H1 (cell line): ENCODE data around the gene MAN2A1. TPM values are rescaled to one million over a fixed set of nuclear protein-coding genes. Genes with fewer than 3 reads are reported as not detected.

Experiments
- CTCF ChIA-PET: fragments of 300-600 bp; sonication (Branson Sonifier 250); formaldehyde crosslinking; loops from one replicate; lab custom pipeline; 2021; ENCODE audit not compliant: partially characterized antibody; lab: Charles Lee
- POLR2A ChIA-PET: fragments of 300-600 bp; sonication (Branson Sonifier 250); formaldehyde crosslinking; loops from one replicate; lab custom pipeline; 2021; ENCODE audit warnings: inconsistent platforms; ENCODE audit not compliant: partially characterized antibody; lab: Charles Lee
- DNase-seq, 2 experiments: peaks; one replicate each; pipeline versions ENCODE4 v3.0.0 to v3.0.0-alpha.2; 2010 to 2022; ENCODE audit warnings: low spot score in 2 of 2, low read depth in 1 of 2, mixed read lengths in 1 of 2
- FAIRE-seq: peaks from 2 replicates; lab custom pipeline; 2011; peaks lifted over from hg19 to GRCh38; lab: Jason Lieb, UNC
- H2AFZ ChIP-seq: 2 replicates; pipeline ENCODE4 v1.8.1; 2012; ENCODE audit warnings: low read length, inconsistent platforms
- H2AK5ac ChIP-seq: 2 replicates; pipeline ENCODE4 v1.6.1; 2013; ENCODE audit warnings: low read depth, low read length
- H2BK120ac ChIP-seq: replicated peaks from 2 replicates; pipeline ENCODE3; 2013; ENCODE audit warnings: low read depth, low read length, inconsistent platforms
- H2BK12ac ChIP-seq: 2 replicates; pipeline ENCODE4 v1.6.1; 2013; ENCODE audit warnings: low read depth, low read length
- H2BK15ac ChIP-seq: 2 replicates; pipeline ENCODE4 v1.6.1; 2013; ENCODE audit warnings: low read length
- H2BK20ac ChIP-seq: 2 replicates; pipeline ENCODE4 v1.6.1; 2013; ENCODE audit warnings: low read length
- H2BK5ac ChIP-seq: 2 replicates; pipeline ENCODE4 v1.6.1; 2013; ENCODE audit warnings: low read depth, low read length
- H3K14ac ChIP-seq: 2 replicates; pipeline ENCODE4 v1.6.1; 2013; ENCODE audit warnings: inconsistent platforms; ENCODE audit not compliant: insufficient read length
- H3K18ac ChIP-seq: 2 replicates; pipeline ENCODE4 v1.6.1; 2013; ENCODE audit warnings: low read length; ENCODE audit errors: extremely low read depth
- H3K23ac ChIP-seq: 2 replicates; pipeline ENCODE4 v1.6.1; 2013; ENCODE audit warnings: inconsistent platforms; ENCODE audit not compliant: insufficient read length
- H3K23me2 ChIP-seq: 2 replicates; pipeline ENCODE4 v1.6.1; 2013; ENCODE audit warnings: low read depth, low read length
- H3K27ac ChIP-seq: 2 replicates; pipeline ENCODE4 v1.6.1; 2011; ENCODE audit warnings: low read depth, low read length, inconsistent platforms
- H3K27me3 ChIP-seq, 4 experiments: replicated peaks in 1 of 4; 1 replicate in 1 of 4; 2 replicates in 3 of 4; pipeline versions ENCODE4 v1.6.1 to v1.8.1; 2011 to 2013; ENCODE audit warnings: low read length in 3 of 4, mild to moderate bottlenecking in 3 of 4, inconsistent platforms in 2 of 4, mixed read lengths in 2 of 4, moderate library complexity in 1 of 4; ENCODE audit not compliant: control insufficient read depth in 3 of 4, insufficient read depth in 3 of 4; ENCODE audit errors: extremely low read depth in 1 of 4
- H3K36me3 ChIP-seq, 4 experiments: 2 replicates each; pipeline versions ENCODE4 v1.6.1 to v1.8.1; 2011 to 2013; ENCODE audit warnings: mild to moderate bottlenecking in 4 of 4, low read length in 3 of 4, moderate library complexity in 2 of 4, control low read depth in 1 of 4, inconsistent platforms in 1 of 4; ENCODE audit not compliant: insufficient read depth in 4 of 4, control insufficient read depth in 2 of 4
- H3K4ac ChIP-seq: replicated peaks from 2 replicates; pipeline ENCODE3; 2013; ENCODE audit warnings: low read length, low read depth, mixed read lengths, inconsistent platforms; ENCODE audit not compliant: insufficient read length
- H3K4me1 ChIP-seq, 4 experiments: replicated peaks in 1 of 4; 1 replicate in 1 of 4; 2 replicates in 3 of 4; pipeline versions ENCODE4 v1.6.1 to v1.8.1; 2011 to 2013; ENCODE audit warnings: low read length in 3 of 4, inconsistent platforms in 2 of 4, mixed read lengths in 1 of 4; ENCODE audit not compliant: insufficient read depth in 4 of 4, control insufficient read depth in 3 of 4
- H3K4me2 ChIP-seq, 2 experiments: 2 replicates each; pipeline versions ENCODE4 v1.6.1 to v1.8.1; 2011 to 2013; ENCODE audit warnings: low read depth in 2 of 2, low read length in 2 of 2, control low read depth in 1 of 2, inconsistent platforms in 1 of 2, mild to moderate bottlenecking in 1 of 2; ENCODE audit not compliant: insufficient read depth in 1 of 2
- H3K4me3 ChIP-seq, 4 experiments: fragments of 200-600, 300-600 bp in 1 of 4; sonication (generic), shearing (Covaris generic), sonication (Bioruptor Twin) in 1 of 4; 2 replicates each; pipeline versions ENCODE4 v1.5.1 to v1.8.1; 2011 to 2016; ENCODE audit warnings: low read length in 4 of 4, low read depth in 3 of 4, control low read depth in 2 of 4, inconsistent platforms in 2 of 4, mild to moderate bottlenecking in 2 of 4, mixed read lengths in 1 of 4, moderate library complexity in 1 of 4; ENCODE audit not compliant: insufficient read depth in 2 of 4; ENCODE audit errors: extremely low read depth in 1 of 4
- H3K56ac ChIP-seq: replicated peaks from 2 replicates; pipeline ENCODE3; 2013; ENCODE audit warnings: low read depth, mild to moderate bottlenecking, mixed read lengths, low read length, inconsistent platforms; ENCODE audit not compliant: insufficient read length
- H3K79me1 ChIP-seq: 2 replicates; pipeline ENCODE4 v1.6.1; 2013; ENCODE audit warnings: low read depth, low read length, control low read depth
- H3K79me2 ChIP-seq, 2 experiments: 2 replicates each; pipeline versions ENCODE4 v1.6.1 to v1.8.1; 2012 to 2013; ENCODE audit warnings: low read length in 2 of 2, mild to moderate bottlenecking in 2 of 2, inconsistent platforms in 1 of 2; ENCODE audit not compliant: insufficient read depth in 2 of 2, control insufficient read depth in 1 of 2
- H3K9ac ChIP-seq, 4 experiments: replicated peaks in 1 of 4; 1 replicate in 1 of 4; 2 replicates in 3 of 4; pipeline versions ENCODE4 v1.6.1 to v1.8.1; 2011 to 2013; ENCODE audit warnings: low read depth in 3 of 4, low read length in 3 of 4, control low read depth in 2 of 4, mild to moderate bottlenecking in 2 of 4, moderate library complexity in 2 of 4, inconsistent platforms in 1 of 4; ENCODE audit errors: extremely low read depth in 1 of 4
- H3K9me3 ChIP-seq, 2 experiments: 2 replicates each; pipeline versions ENCODE4 v1.6.1 to v1.8.1; 2012 to 2013; ENCODE audit warnings: mild to moderate bottlenecking in 2 of 2, moderate library complexity in 2 of 2, control low read depth in 1 of 2, inconsistent platforms in 1 of 2, low read depth in 1 of 2, low read length in 1 of 2, mixed read lengths in 1 of 2; ENCODE audit not compliant: insufficient read depth in 2 of 2
- H4K20me1 ChIP-seq, 2 experiments: replicated peaks in 1 of 2; 2 replicates each; pipeline versions ENCODE3 to v1.8.1; 2011 to 2013; ENCODE audit warnings: inconsistent platforms in 2 of 2, low read length in 2 of 2, mild to moderate bottlenecking in 1 of 2; ENCODE audit not compliant: insufficient read depth in 2 of 2, control insufficient read depth in 1 of 2
- H4K5ac ChIP-seq: 2 replicates; pipeline ENCODE4 v1.6.1; 2013; ENCODE audit warnings: low read length, low read depth, mixed read lengths, inconsistent platforms; ENCODE audit not compliant: insufficient read length
- H4K8ac ChIP-seq: 2 replicates; pipeline ENCODE4 v1.8.0; 2013; ENCODE audit warnings: mild to moderate bottlenecking, moderate library complexity, low read length, inconsistent platforms; ENCODE audit not compliant: insufficient read depth; ENCODE audit errors: extremely low read depth
- H4K91ac ChIP-seq: replicated peaks from 2 replicates; pipeline ENCODE3; 2013; ENCODE audit warnings: low read length, mixed read lengths, inconsistent platforms; ENCODE audit not compliant: insufficient read length
- POLR2A ChIP-seq, 2 experiments: IDR thresholded peaks; 1 replicate in 1 of 2; 2 replicates in 1 of 2; pipeline ENCODE4 v1.6.1; 2011; ENCODE audit warnings: low read depth in 2 of 2, low read length in 2 of 2, mild to moderate bottlenecking in 2 of 2; ENCODE audit errors: control extremely low read depth in 1 of 2
- YY1 ChIP-seq: IDR thresholded peaks from 2 replicates; pipeline ENCODE4 v1.6.1; 2011; ENCODE audit warnings: low read depth, mild to moderate bottlenecking, low read length
- WGBS, 2 experiments: shearing (Covaris generic) in 1 of 2; methylation state at CpG; one replicate each; pipeline versions ENCODE4 v1.1.6 to v1.1.7; 2013 to 2015; ENCODE audit warnings: low lambda C conversion rate in 2 of 2, mixed read lengths in 2 of 2, inconsistent platforms in 1 of 2, low coverage in 1 of 2, missing lambda C conversion rate in 1 of 2; ENCODE audit not compliant: insufficient replicate concordance in 2 of 2, insufficient coverage in 1 of 2, insufficient read length in 1 of 2; ENCODE audit errors: extremely low coverage in 1 of 2, missing lambda C conversion rate in 1 of 2; 5-methylcytosine and 5-hydroxymethylcytosine counted together
- polyA plus RNA-seq, 7 experiments: library from polyadenylated mRNA; depleted of rRNA in 3 of 7; stranded (reverse) in 5 of 7; unstranded in 2 of 7; fragments of >200 nt in 5 of 7; fragments of 200-250 nt in 2 of 7; gene quantifications; 1 replicate in 5 of 7; 2 replicates in 1 of 7; 4 replicates in 1 of 7; pipeline versions ENCODE4 v1.2.1 to v1.2.3, GENCODE V29; 2011 to 2013; ENCODE audit warnings: missing spikeins in 2 of 7, mixed read lengths in 2 of 7
- total RNA-seq: library from RNA; stranded (reverse); fragmentation: NEBNext Ultra II Directional; extraction: Animal tissue kit (Norgen Biotek cat#: 25700); gene quantifications from 2 replicates; pipeline ENCODE4 v1.2.1, GENCODE V29; 2021

MAN2A1 gene
- total and polyA plus RNA-seq, 2 of the 8 experiments (the other 6 are each of a cell fraction or from before 2014, with no cell fraction given), result 29.1 to 102 TPM

DNA sequence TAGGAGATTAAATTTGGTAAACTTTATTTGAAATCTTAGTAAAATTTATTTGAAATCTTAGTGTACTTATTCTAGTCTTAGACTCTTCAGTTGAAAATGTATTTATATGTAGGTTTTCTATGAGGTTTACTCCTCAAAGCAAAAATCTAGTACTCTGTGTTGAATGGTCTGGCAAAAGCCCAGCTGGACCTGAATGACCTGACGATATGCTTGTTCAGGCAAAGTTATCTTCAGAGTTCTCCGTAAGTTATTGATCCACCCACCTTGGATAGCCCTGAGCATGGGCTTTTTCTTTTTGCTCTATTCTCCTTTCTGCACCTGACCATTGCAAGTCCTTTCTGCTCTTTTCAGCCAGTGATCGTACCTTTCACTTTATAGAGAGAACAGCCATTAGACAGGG is 158.4 kb downstream of the MAN2A1 start:
- Histone ChIP-seq H3K36me3 (peaks cover 0 to 65% (median 25%) of the 10 kb centered on the region in 4 experiments; a peak in 6 of 8 replicates), H4K20me1 (peaks cover 2% of the 10 kb centered on the region in 2 experiments), H3K56ac (no peak overlapping the region), H3K9ac (no peak overlapping the region), H4K5ac (no peak overlapping the region), H3K18ac (no peak overlapping the region), H3K4ac (no peak overlapping the region), H3K23ac (no peak overlapping the region), H3K14ac (no peak overlapping the region), H3K4me1 (no peaks in the 10 kb centered on the region), H2BK120ac (no peak overlapping the region), H2BK15ac (no peak overlapping the region), H3K9me3 (no peaks in the 10 kb centered on the region), H2BK5ac (no peak overlapping the region), H2BK20ac (no peak overlapping the region), H3K4me2 (no peak overlapping the region), H2AFZ (no peak overlapping the region), H4K91ac (no peak overlapping the region), H3K79me1 (no peaks in the 10 kb centered on the region; the same call in 1 of the 2 replicates), H3K4me3 (no peak overlapping the region), H4K8ac (no peak overlapping the region), H3K23me2 (no peaks in the 10 kb centered on the region; the same call in 1 of the 2 replicates), H3K79me2 (no peaks in the 10 kb centered on the region), H3K27ac (no peak overlapping the region), H3K27me3 (peaks cover 0 to 1% (median 0%) of the 10 kb centered on the region in 4 experiments; a peak in 1 of 7 replicates), H2AK5ac (no peak overlapping the region), H2BK12ac (no peak overlapping the region)
- FAIRE-seq (no peak), DNase-seq (no peak)
- WGBS, 2 experiments, result 93% methylated on average over 3 of the region's 3 CpGs; no CpG with 5 or more reads in 1 of the 2 experiments
- TF ChIP-seq POLR2A (IDR thresholded peaks at IDR 0.05; ENCODE audit: control extremely low read depth in 1 of 2, low read depth in 2 of 2, low read length in 2 of 2) (no peak), YY1 (no peak)
- ChIA-PET POLR2A (no interaction called here), CTCF (interaction anchor here (1.0 to 1.7 kb wide), 3 partner anchors 13 to 160 kb away, joined by 3 read pairs; no protein-coding TSS in a partner anchor)
